GM19452 (cell line): ENCODE data around the gene HOTAIR.

Experiments
- ATAC-seq: cut with Tn5 transposase; IDR thresholded peaks from one replicate; pipeline ENCODE4 v1.9.1; 2021; ENCODE audit not compliant: unreplicated experiment

Gene HOTAIR

GRCh38 chr12:54000116-54001114, 25.7 kb upstream of the HOTAIR start, which contains the start of gene HOXC9:
TSS of gene HOXC9 (plus strand) at chr12:54000161. CDS start at chr12:54000189, 28 bp downstream.
- no peak for ATAC-seq

GRCh38 chr12:53999559-54000115, 24.9 kb upstream of the HOTAIR start:
- ATAC-seq, result no peak

- no peak for ATAC-seq
Measured at GRCh38 chr12:53998900-53999236, 24.1 kb upstream of the HOTAIR start.

- no peak for ATAC-seq
Measured at GRCh38 chr12:53998110-53998899, 23.6 kb upstream of the HOTAIR start.

GRCh38 chr12:53997204-53998109, 22.7 kb upstream of the HOTAIR start:
- ATAC-seq, result no peak

GRCh38 chr12:53996240-53997203, 21.8 kb upstream of the HOTAIR start:
- ATAC-seq, result no peak

GRCh38 chr12:53995378-53996239, 20.9 kb upstream of the HOTAIR start:
- ATAC-seq, result no peak

GRCh38 chr12:53995002-53995377, 20.2 kb upstream of the HOTAIR start:
- ATAC-seq, result no peak

GRCh38 chr12:53994264-53995001, 19.7 kb upstream of the HOTAIR start:
- no peak for ATAC-seq

- no peak for ATAC-seq
Measured at GRCh38 chr12:53994009-53994263, 19.2 kb upstream of the HOTAIR start.

- no peak for ATAC-seq
Measured at GRCh38 chr12:53993162-53994008, 18.6 kb upstream of the HOTAIR start.

- no peak for ATAC-seq
Measured at GRCh38 chr12:53992377-53992889, 17.7 kb upstream of the HOTAIR start.

GRCh38 chr12:53991077-53991460, 16.3 kb upstream of the HOTAIR start:
- ATAC-seq, result no peak

- no peak for ATAC-seq
Measured at GRCh38 chr12:53990311-53991076, 15.7 kb upstream of the HOTAIR start.

GRCh38 chr12:53989227-53990113, 14.7 kb upstream of the HOTAIR start:
- ATAC-seq, result no peak
